SK-N-SH treated with all-trans-retinoic acid at 6 μM for 48 hours (cell line): ENCODE results near the gene THADA.

Source experiments
- ARNTL ChIP-seq: fragments of 450-650 bp; formaldehyde crosslinking; IDR thresholded peaks from 2 replicates; pipeline ENCODE4 v1.5.0; 2020; ENCODE audit warnings: low read depth, mild to moderate bottlenecking, moderate library complexity, borderline replicate concordance
- CREB5 ChIP-seq: fragments of 250-450 bp; sonication (Bioruptor Pico); IDR thresholded peaks from 2 replicates; pipeline ENCODE4 v1.5.1; 2020; ENCODE audit warnings: low read depth, mild to moderate bottlenecking, moderate library complexity
- CSDC2 ChIP-seq: fragments of 250-450 bp; sonication (Bioruptor Pico); IDR thresholded peaks from 2 replicates; pipeline ENCODE4 v1.5.0; 2020; ENCODE audit warnings: mild to moderate bottlenecking, moderate library complexity
- ESRRG ChIP-seq: fragments of 250-450 bp; sonication (Bioruptor Pico); IDR thresholded peaks from 2 replicates; pipeline ENCODE4 v1.6.1; 2021; ENCODE audit warnings: mild to moderate bottlenecking
- ISL1 ChIP-seq: fragments of 250-450 bp; sonication (Bioruptor Pico); IDR thresholded peaks from 2 replicates; pipeline ENCODE4 v2.1.2; 2022; ENCODE audit warnings: mild to moderate bottlenecking, moderate library complexity
- PPARA ChIP-seq: fragments of 250-450 bp; sonication (Bioruptor Pico); IDR thresholded peaks from 2 replicates; pipeline ENCODE4 v1.5.0; 2020; ENCODE audit warnings: mild to moderate bottlenecking, borderline replicate concordance
- SNAI2 ChIP-seq: fragments of 250-450 bp; sonication (Bioruptor Pico); IDR thresholded peaks from 2 replicates; pipeline ENCODE4 v1.5.0; 2020; ENCODE audit warnings: mild to moderate bottlenecking, moderate library complexity
- TOX ChIP-seq: fragments of 250-450 bp; sonication (Bioruptor Pico); IDR thresholded peaks from 2 replicates; pipeline ENCODE4 v1.8.0; 2021; ENCODE audit warnings: mild to moderate bottlenecking, moderate library complexity, borderline replicate concordance
- TSHZ2 ChIP-seq: fragments of 250-450 bp; sonication (Bioruptor Pico); IDR thresholded peaks from 2 replicates; pipeline ENCODE4 v1.5.0; 2020; ENCODE audit warnings: mild to moderate bottlenecking, moderate library complexity
- ZFP3 ChIP-seq: fragments of 250-450 bp; sonication (Bioruptor Pico); IDR thresholded peaks from 2 replicates; pipeline ENCODE4 v1.5.0; 2020; ENCODE audit warnings: mild to moderate bottlenecking, moderate library complexity
- ZFP30 ChIP-seq: fragments of 450-650 bp; formaldehyde crosslinking; IDR thresholded peaks from 2 replicates; pipeline ENCODE4 v1.5.0; 2022; ENCODE audit warnings: mild to moderate bottlenecking, moderate library complexity
- ZNF565 ChIP-seq: fragments of 450-650 bp; formaldehyde crosslinking; conservative IDR thresholded peaks from 2 replicates; pipeline ENCODE4 v1.5.0; 2020; ENCODE audit warnings: low read depth, mild to moderate bottlenecking, moderate library complexity
- ZNF8 ChIP-seq: fragments of 450-650 bp; formaldehyde crosslinking; IDR thresholded peaks from 2 replicates; pipeline ENCODE4 v1.5.0; 2020; ENCODE audit warnings: mild to moderate bottlenecking, moderate library complexity
- TF ChIP-seq, protein P1 (sequence below): fragments of 250-450 bp; sonication (Bioruptor Pico); IDR thresholded peaks from 2 replicates; pipeline ENCODE4 v1.5.1; 2021; ENCODE audit warnings: mild to moderate bottlenecking, moderate library complexity

DNA sequence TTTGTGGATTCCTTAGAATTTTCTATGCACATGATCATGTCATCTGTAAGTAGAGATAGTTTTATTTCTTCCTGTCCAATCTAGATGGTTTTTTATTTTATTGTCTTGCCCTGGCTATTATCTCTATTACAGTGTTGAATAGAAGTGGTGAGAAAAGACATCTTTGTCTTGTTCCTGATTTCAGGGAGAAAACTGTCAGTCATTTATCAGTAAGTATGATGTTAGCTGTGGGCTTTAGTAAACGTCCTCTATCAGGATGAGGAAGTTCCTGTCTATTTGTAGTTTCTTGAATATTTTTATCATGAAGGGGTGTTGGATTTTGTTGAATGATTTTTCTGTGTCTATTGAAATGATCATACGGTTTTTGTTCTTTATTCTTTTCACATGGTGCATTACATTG is 46.5 kb upstream of the THADA start:
- no peak for TF ChIP-seq ZNF8 (CRISPR knock-in tag)
- no peak for TF ChIP-seq ZNF565 (CRISPR knock-in tag)
- no peak for TF ChIP-seq CREB5 (CRISPR knock-in tag)
- TF ChIP-seq, protein P1, sequence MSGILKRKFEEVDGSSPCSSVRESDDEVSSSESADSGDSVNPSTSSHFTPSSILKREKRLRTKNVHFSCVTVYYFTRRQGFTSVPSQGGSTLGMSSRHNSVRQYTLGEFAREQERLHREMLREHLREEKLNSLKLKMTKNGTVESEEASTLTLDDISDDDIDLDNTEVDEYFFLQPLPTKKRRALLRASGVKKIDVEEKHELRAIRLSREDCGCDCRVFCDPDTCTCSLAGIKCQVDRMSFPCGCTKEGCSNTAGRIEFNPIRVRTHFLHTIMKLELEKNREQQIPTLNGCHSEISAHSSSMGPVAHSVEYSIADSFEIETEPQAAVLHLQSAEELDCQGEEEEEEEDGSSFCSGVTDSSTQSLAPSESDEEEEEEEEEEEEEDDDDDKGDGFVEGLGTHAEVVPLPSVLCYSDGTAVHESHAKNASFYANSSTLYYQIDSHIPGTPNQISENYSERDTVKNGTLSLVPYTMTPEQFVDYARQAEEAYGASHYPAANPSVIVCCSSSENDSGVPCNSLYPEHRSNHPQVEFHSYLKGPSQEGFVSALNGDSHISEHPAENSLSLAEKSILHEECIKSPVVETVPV (CRISPR knock-in tag) = no peak
- TF ChIP-seq SNAI2 (CRISPR knock-in tag) = no peak
- no peak for TF ChIP-seq ARNTL
- TF ChIP-seq ESRRG = no peak
- no peak for TF ChIP-seq CSDC2
- TF ChIP-seq TSHZ2 (CRISPR knock-in tag) = no peak
- no peak for TF ChIP-seq PPARA
- TF ChIP-seq TOX (CRISPR knock-in tag) = no peak
- no peak for TF ChIP-seq ZFP3
- TF ChIP-seq ISL1 (CRISPR knock-in tag) = no peak
- TF ChIP-seq ZFP30 (CRISPR knock-in tag) = no peak
